ENCODE data around the gene PSME2. TPM values are rescaled to one million over a fixed set of nuclear protein-coding genes. Genes with fewer than 3 reads are reported as not detected.

PSME2 gene
- polyA plus RNA-seq, 1 donor (not counting 4 experiments of a cell fraction or from before 2014, with no cell fraction given): 158 TPM

DNA sequence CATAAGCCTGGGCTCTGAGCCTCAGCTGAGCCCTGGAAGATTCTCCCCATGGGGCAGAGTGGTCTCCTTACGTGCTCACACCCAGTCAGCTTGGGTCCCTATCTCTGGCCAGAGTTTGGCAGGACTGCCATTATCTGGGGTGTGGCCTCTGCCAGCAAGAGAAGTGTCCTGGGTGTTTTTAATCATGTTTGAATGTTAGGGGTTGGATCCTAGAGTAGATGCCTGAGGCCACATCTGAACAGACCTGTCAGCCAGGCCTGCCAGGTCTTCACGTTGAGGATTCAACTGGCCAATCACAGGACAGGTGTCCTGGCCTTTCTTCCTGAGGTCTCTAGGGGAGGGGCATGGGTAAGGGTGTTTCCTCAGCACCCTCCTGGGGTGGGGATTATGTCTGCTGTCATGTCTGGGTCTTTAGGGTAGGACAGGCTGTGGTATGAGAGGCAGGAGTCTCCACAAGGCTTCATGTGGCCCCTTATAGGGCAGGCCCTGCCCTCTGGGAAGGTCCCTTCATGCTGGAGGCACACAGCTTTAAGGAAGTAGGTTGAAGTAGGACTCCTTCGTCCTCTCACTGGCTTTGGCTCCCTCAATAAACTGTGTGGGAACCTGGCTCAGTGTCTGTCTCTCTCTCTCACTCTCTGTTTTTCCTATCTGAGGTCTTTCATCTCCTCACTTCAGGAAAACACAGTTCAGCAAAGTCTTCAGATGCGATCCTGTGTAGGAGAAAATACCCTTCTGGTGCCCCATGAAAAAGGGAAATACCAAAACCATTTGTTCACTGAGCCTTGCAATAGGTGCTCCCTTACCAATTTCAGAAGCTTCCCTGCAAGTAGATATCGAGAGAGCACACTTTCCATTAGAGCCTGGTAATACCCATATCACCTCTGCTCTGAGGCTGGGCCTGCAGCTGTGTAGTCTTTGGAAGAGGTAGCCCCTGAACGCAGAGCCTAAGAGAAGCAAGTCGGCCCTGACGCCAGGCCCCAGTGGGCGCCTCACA lies 22.7 kb downstream of the PSME2 start:
- dilution Hi-C loops (cut with MboI; ENCODE audit: extremely low pct_ligation_motif_present, low sequenced_read_pairs): no loop called here
- no peak for TF ChIP-seq EZH2 (IDR thresholded peaks at IDR 0.05; ENCODE audit: low read length)
- TF ChIP-seq, protein P1, sequence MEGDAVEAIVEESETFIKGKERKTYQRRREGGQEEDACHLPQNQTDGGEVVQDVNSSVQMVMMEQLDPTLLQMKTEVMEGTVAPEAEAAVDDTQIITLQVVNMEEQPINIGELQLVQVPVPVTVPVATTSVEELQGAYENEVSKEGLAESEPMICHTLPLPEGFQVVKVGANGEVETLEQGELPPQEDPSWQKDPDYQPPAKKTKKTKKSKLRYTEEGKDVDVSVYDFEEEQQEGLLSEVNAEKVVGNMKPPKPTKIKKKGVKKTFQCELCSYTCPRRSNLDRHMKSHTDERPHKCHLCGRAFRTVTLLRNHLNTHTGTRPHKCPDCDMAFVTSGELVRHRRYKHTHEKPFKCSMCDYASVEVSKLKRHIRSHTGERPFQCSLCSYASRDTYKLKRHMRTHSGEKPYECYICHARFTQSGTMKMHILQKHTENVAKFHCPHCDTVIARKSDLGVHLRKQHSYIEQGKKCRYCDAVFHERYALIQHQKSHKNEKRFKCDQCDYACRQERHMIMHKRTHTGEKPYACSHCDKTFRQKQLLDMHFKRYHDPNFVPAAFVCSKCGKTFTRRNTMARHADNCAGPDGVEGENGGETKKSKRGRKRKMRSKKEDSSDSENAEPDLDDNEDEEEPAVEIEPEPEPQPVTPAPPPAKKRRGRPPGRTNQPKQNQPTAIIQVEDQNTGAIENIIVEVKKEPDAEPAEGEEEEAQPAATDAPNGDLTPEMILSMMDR (optimal IDR thresholded peaks at IDR 0.05 in 1 of 3, IDR thresholded peaks at IDR 0.05 in 1 of 3, conservative IDR thresholded peaks at IDR 0.05 in 1 of 3; ENCODE audit: extremely low read depth in 1 of 3, insufficient read depth in 2 of 3, low read length in 3 of 3): no peak
- DNase-seq (ENCODE audit: low read depth, low spot score) (no peak), FAIRE-seq (no peak)
- Histone ChIP-seq H3K9me3 (ENCODE audit: control insufficient read depth, low read depth, low read length) (no peaks in the 10 kb centered on the region), H3K36me3 (ENCODE audit: control insufficient read depth in 2 of 2, extremely low read depth in 1 of 2, insufficient read depth in 2 of 2, low read length in 2 of 2) (peaks cover 22% of the 10 kb centered on the region in 2 experiments), H3K4me1 (ENCODE audit: control insufficient read depth, extremely low read depth, insufficient read depth, low read length) (no peaks in the 10 kb centered on the region), H3K4me3 (ENCODE audit: control insufficient read depth in 2 of 3, extremely low read depth in 1 of 3, insufficient read depth in 2 of 3, low read depth in 1 of 3, low read length in 3 of 3) (no peak overlapping the region), H2AFZ (ENCODE audit: control insufficient read depth, low read length) (no peak overlapping the region), H4K20me1 (ENCODE audit: control insufficient read depth, extremely low read depth, insufficient read depth, low read length) (no peaks in the 10 kb centered on the region), H3K27me3 (ENCODE audit: control insufficient read depth, extremely low read depth, insufficient read depth, low read length) (no peaks in the 10 kb centered on the region), H3K9me1 (ENCODE audit: control insufficient read depth, extremely low read depth, insufficient read depth, low read length) (no peaks in the 10 kb centered on the region), H3K9ac (ENCODE audit: control insufficient read depth, extremely low read depth, insufficient read depth, low read length) (no peak overlapping the region), H3K4me2 (ENCODE audit: control insufficient read depth, extremely low read depth, insufficient read depth, low read depth, low read length) (no peak overlapping the region), H3K79me2 (ENCODE audit: control insufficient read depth, insufficient read depth, low read length) (no peaks in the 10 kb centered on the region), H3K27ac (ENCODE audit: control insufficient read depth, insufficient read depth, low read length) (no peak overlapping the region)

DNA sequence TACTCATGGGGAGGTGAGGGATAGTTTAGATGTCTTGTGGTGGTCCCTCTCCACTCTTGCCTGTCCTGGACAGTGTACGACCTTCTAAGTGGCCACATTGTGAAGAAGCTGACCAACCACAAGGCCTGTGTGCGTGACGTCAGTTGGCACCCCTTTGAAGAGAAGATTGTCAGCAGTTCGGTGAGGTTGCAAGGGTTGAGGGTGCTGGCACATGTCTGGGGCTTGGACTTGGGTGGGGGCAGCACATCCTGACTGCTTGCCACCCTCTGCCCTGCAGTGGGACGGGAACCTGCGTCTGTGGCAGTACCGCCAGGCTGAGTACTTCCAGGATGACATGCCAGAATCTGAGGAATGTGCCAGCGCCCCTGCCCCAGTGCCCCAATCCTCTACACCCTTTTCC lies 23.5 kb downstream of the PSME2 start:
- DNase-seq (ENCODE audit: low read depth, low spot score): no peak
- H3K4me2 ChIP-seq (ENCODE audit: control insufficient read depth, extremely low read depth, insufficient read depth, low read depth, low read length): no peak overlapping the region
- H3K4me1 ChIP-seq (ENCODE audit: control insufficient read depth, extremely low read depth, insufficient read depth, low read length): no peaks in the 10 kb centered on the region
- no peaks in the 10 kb centered on the region for H3K9me1 ChIP-seq (ENCODE audit: control insufficient read depth, extremely low read depth, insufficient read depth, low read length)
- no peaks in the 10 kb centered on the region for H4K20me1 ChIP-seq (ENCODE audit: control insufficient read depth, extremely low read depth, insufficient read depth, low read length)
- TF ChIP-seq, protein P1 (optimal IDR thresholded peaks at IDR 0.05 in 1 of 3, IDR thresholded peaks at IDR 0.05 in 1 of 3, conservative IDR thresholded peaks at IDR 0.05 in 1 of 3; ENCODE audit: extremely low read depth in 1 of 3, insufficient read depth in 2 of 3, low read length in 3 of 3): no peak
- no peak for TF ChIP-seq EZH2 (IDR thresholded peaks at IDR 0.05; ENCODE audit: low read length)
- no peaks in the 10 kb centered on the region for H3K79me2 ChIP-seq (ENCODE audit: control insufficient read depth, insufficient read depth, low read length)
- H3K27ac ChIP-seq (ENCODE audit: control insufficient read depth, insufficient read depth, low read length): no peak overlapping the region
- no peaks in the 10 kb centered on the region for H3K27me3 ChIP-seq (ENCODE audit: control insufficient read depth, extremely low read depth, insufficient read depth, low read length)
- FAIRE-seq: no peak
- dilution Hi-C loops (cut with MboI; ENCODE audit: extremely low pct_ligation_motif_present, low sequenced_read_pairs): no loop called here
- H3K9ac ChIP-seq (ENCODE audit: control insufficient read depth, extremely low read depth, insufficient read depth, low read length): no peak overlapping the region
- H3K9me3 ChIP-seq (ENCODE audit: control insufficient read depth, low read depth, low read length): no peaks in the 10 kb centered on the region
- H3K4me3 ChIP-seq (ENCODE audit: control insufficient read depth in 2 of 3, extremely low read depth in 1 of 3, insufficient read depth in 2 of 3, low read depth in 1 of 3, low read length in 3 of 3): no peak overlapping the region
- H3K36me3 ChIP-seq (ENCODE audit: control insufficient read depth in 2 of 2, extremely low read depth in 1 of 2, insufficient read depth in 2 of 2, low read length in 2 of 2): peaks cover 24 to 30% of the 10 kb centered on the region in 2 experiments
- no peak overlapping the region for H2AFZ ChIP-seq (ENCODE audit: control insufficient read depth, low read length)
